PC-3 (cell line): ENCODE results near the gene ESR1. TPM values are rescaled to one million over a fixed set of nuclear protein-coding genes. Genes with fewer than 3 reads are reported as not detected.

ENCODE experiments used
- ATAC-seq: fragments of 200-7000 bp; cut with Tn5 transposase; 2 replicates; pipeline ENCODE4 v1.9.1; 2020; ENCODE audit warnings: mild to moderate bottlenecking, moderate library complexity
- BruUV-seq: library from RNA; stranded (reverse); fragments of 400-500 nt; replicated peaks from 2 replicates; lab custom pipeline; 2021; lab: Mats Ljungman, UMichigan
- CTCF ChIA-PET: fragments of 300-600 bp; sonication (Branson Sonifier 250); formaldehyde crosslinking; loops from one replicate; lab custom pipeline; 2022; ENCODE audit warnings: antibody characterized with exemption; lab: Charles Lee
- POLR2A ChIA-PET: fragments of 300-600 bp; sonication (Branson Sonifier 250); formaldehyde crosslinking; loops from one replicate; lab custom pipeline; 2022; ENCODE audit warnings: antibody characterized with exemption; ENCODE audit not compliant: unreplicated experiment; lab: Charles Lee
- DNase-seq: peaks from one replicate; pipeline ENCODE4 v3.0.0-alpha.2; 2015
- H2AFZ ChIP-seq: fragments of 300-600 bp; sonication (generic); 2 replicates; pipeline ENCODE4 v1.6.0; 2016; ENCODE audit warnings: antibody characterized with exemption, low read length
- H3F3A ChIP-seq: fragments of 300-600 bp; sonication (generic); one replicate; pipeline ENCODE4 v1.6.0; 2017; ENCODE audit warnings: antibody characterized with exemption, low read length, control low read depth, mild to moderate bottlenecking; ENCODE audit not compliant: unreplicated experiment
- H3K27ac ChIP-seq: fragments of 300-600 bp; sonication (generic); 2 replicates; pipeline ENCODE4 v1.5.1; 2016; ENCODE audit warnings: mild to moderate bottlenecking, low read length
- H3K27me3 ChIP-seq: fragments of 300-600 bp; sonication (generic); 2 replicates; pipeline ENCODE4 v1.6.1; 2016; ENCODE audit warnings: low read length, mixed read lengths
- H3K36me3 ChIP-seq: fragments of 300-600 bp; sonication (generic); 2 replicates; pipeline ENCODE4 v1.6.1; 2016; ENCODE audit warnings: low read depth, mixed run types, low read length, mixed read lengths
- H3K4me1 ChIP-seq: fragments of 300-600 bp; sonication (generic); 2 replicates; pipeline ENCODE4 v1.5.1; 2016; ENCODE audit warnings: low read length; ENCODE audit not compliant: insufficient read depth
- H3K4me2 ChIP-seq: fragments of 300-600 bp; sonication (generic); 2 replicates; pipeline ENCODE4 v1.6.0; 2016; ENCODE audit warnings: low read length
- H3K4me3 ChIP-seq: fragments of 300-600 bp; sonication (generic); 2 replicates; pipeline ENCODE4 v1.5.1; 2016; ENCODE audit warnings: mild to moderate bottlenecking, low read length, mixed read lengths
- H3K79me2 ChIP-seq: fragments of 300-600 bp; sonication (generic); 2 replicates; pipeline ENCODE4 v1.6.1; 2017; ENCODE audit warnings: low read length, mixed read lengths
- H3K9ac ChIP-seq: fragments of 300-600 bp; sonication (generic); 2 replicates; pipeline ENCODE4 v1.6.0; 2016; ENCODE audit warnings: mild to moderate bottlenecking, low read length
- H3K9me2 ChIP-seq: fragments of 300-600 bp; sonication (generic); replicated peaks from 2 replicates; pipeline ENCODE4 v1.6.1; 2016; ENCODE audit warnings: mixed run types, low read length, mixed read lengths
- H3K9me3 ChIP-seq: fragments of 300-600 bp; sonication (generic); 2 replicates; pipeline ENCODE4 v1.6.1; 2016; ENCODE audit warnings: low read length, mixed read lengths
- H4K20me1 ChIP-seq: fragments of 300-600 bp; sonication (generic); 2 replicates; pipeline ENCODE4 v1.6.1; 2016; ENCODE audit warnings: low read length, mixed read lengths
- CTCF ChIP-seq: fragments of 300-600 bp; sonication (generic); conservative IDR thresholded peaks from 2 replicates; pipeline ENCODE4 v1.5.1; 2017; ENCODE audit warnings: antibody characterized with exemption, low read depth, mild to moderate bottlenecking, low read length
- EZH2 ChIP-seq: fragments of 300-600 bp; sonication (generic); IDR thresholded peaks from one replicate; pipeline ENCODE4 v1.6.1; 2017; ENCODE audit warnings: antibody characterized with exemption, mild to moderate bottlenecking, low read length; ENCODE audit not compliant: unreplicated experiment
- EZH2phosphoT487 ChIP-seq: fragments of 300-600 bp; sonication (generic); IDR thresholded peaks from 2 replicates; pipeline ENCODE4 v1.6.1; 2018; ENCODE audit warnings: mild to moderate bottlenecking, antibody characterized with exemption, low read length, borderline replicate concordance
- intact Hi-C: fragments of 100-400 bp; cut with micrococcal nuclease; formaldehyde crosslinking; loops from 2 replicates; pipeline ENCODE4 v1.9.0; 2023
- total RNA-seq: library from RNA; depleted of rRNA; stranded (reverse); fragments of >200 nt; gene quantifications from 2 replicates; pipeline ENCODE4 v1.2.3, GENCODE V29; 2014

The ESR1 gene
- total RNA-seq, 1 experiment from 2014 or later: 5.9 TPM

DNA sequence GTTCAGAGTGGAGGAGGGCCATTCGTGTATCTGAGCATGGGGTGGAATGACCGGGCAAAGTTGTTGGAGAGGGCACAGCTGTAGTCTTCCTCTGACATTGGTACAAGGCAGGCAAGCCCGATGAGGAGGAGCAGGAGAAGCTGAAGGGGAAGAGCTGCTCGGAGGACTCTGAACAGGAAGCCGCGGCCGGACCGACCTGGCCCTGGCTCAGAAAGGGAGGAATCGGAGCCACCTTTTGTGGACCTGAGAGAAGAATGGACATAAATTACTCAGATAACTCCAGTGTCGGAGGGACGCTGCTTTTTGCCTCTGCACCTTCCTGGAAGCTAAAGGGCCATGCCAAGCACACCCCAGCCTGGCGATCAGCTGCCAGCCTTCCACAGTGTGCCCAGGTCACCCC lies 315.0 kb downstream of the ESR1 start:
- Histone ChIP-seq H3K27ac (no peak overlapping the region), H3K4me1 (peaks cover 9% of the 10 kb centered on the region; the same call in 1 of the 2 replicates), H3K79me2 (no peaks in the 10 kb centered on the region), H2AFZ (no peak overlapping the region), H3K4me3 (no peak overlapping the region), H3K9me3 (no peaks in the 10 kb centered on the region), H3K4me2 (no peak overlapping the region), H3K36me3 (no peaks in the 10 kb centered on the region), H3K9ac (no peak overlapping the region), H3F3A (no peaks in the 10 kb centered on the region), H3K27me3 (no peaks in the 10 kb centered on the region), H3K9me2 (no peaks in the 10 kb centered on the region), H4K20me1 (no peaks in the 10 kb centered on the region)
- POLR2A ChIA-PET: no interaction called here
- ATAC-seq (no peak), DNase-seq (no peak)
- CTCF ChIA-PET: no interaction called here
- no TSS peak for BruUV-seq
- intact Hi-C loops: loop anchor here (5.0 kb wide), 1 partner anchor 445 kb away; no protein-coding TSS in a partner anchor
- no peak for TF ChIP-seq CTCF
- TF ChIP-seq EZH2phosphoT487: no peak
- no peak for TF ChIP-seq EZH2

DNA sequence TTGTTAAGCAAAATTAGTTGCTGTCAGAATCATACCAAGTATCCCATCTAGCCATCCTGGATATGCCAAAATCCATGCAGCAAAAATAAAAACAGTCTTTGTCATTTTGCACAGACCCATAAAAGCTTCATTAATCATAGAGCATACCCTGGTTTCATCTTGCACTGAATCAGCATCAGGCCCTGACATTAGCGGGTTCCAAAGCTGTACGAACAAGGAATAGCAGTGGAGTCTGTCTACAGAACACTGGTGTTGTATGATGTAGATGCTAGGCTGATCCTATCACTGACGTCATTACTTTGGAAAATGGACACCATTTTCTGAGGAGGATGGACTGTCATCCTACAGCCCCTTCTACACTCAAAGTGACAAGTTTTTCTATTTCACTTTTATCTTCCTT lies 315.6 kb downstream of the ESR1 start:
- ChIA-PET CTCF (no interaction called here), POLR2A (no interaction called here)
- H3K27ac ChIP-seq: no peak overlapping the region
- H3K79me2 ChIP-seq: no peaks in the 10 kb centered on the region
- no peak for TF ChIP-seq EZH2
- no peak for TF ChIP-seq EZH2phosphoT487
- TF ChIP-seq CTCF: no peak
- no peak overlapping the region for H2AFZ ChIP-seq
- H3K27me3 ChIP-seq: no peaks in the 10 kb centered on the region
- ATAC-seq (no peak), DNase-seq (peak; percentile 22)
- BruUV-seq: no TSS peak
- no peaks in the 10 kb centered on the region for H4K20me1 ChIP-seq
- H3K4me1 ChIP-seq: peaks cover 9% of the 10 kb centered on the region; the same call in 1 of the 2 replicates
- no peak overlapping the region for H3K4me2 ChIP-seq
- intact Hi-C loops: loop anchor here (5.0 kb wide), 1 partner anchor 446 kb away; no protein-coding TSS in a partner anchor
- H3K9me3 ChIP-seq: no peaks in the 10 kb centered on the region
- no peak overlapping the region for H3K4me3 ChIP-seq
- H3K9ac ChIP-seq: no peak overlapping the region
- H3K36me3 ChIP-seq: no peaks in the 10 kb centered on the region
- no peaks in the 10 kb centered on the region for H3F3A ChIP-seq
- no peaks in the 10 kb centered on the region for H3K9me2 ChIP-seq

DNA sequence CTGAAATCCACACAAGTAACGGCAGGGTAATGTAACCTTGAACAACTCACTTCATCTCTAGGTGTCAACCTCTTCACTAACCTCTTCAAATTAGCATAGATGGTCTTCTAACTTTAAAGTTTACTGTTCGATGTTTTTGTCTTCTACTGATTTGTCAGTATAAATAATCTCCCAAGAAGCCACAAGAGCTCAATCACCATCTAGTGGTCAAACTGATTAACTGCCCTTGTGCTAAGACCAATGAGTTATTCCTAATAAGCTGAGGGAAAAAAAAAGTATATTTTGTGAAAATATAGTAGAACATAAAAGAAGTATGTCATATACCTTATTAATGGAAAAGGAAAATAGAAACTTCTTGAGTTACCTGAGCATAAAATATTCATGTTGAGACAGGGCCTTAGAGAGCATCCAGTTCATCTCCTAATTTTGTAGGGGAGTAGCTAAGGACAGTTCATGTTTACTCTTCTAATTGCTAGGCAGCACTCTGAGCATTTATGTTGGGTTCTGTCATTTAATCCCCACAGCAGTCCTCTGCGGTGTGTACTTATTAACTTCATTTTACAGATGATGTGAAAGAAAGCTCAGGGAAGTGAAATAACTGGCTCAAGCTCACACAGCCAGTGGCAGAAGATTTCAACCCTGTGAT lies 317.1 kb downstream of the ESR1 start:
- no peaks in the 10 kb centered on the region for H3K36me3 ChIP-seq
- H3K27me3 ChIP-seq: no peaks in the 10 kb centered on the region
- BruUV-seq: no TSS peak
- H3K4me2 ChIP-seq: no peak overlapping the region
- H3K4me1 ChIP-seq: peaks cover 10% of the 10 kb centered on the region
- no peaks in the 10 kb centered on the region for H4K20me1 ChIP-seq
- no peaks in the 10 kb centered on the region for H3F3A ChIP-seq
- CTCF ChIA-PET: interaction anchor here (0.5 to 1.1 kb wide), 8 partner anchors 27 to 635 kb away, joined by 3 to 6 read pairs (median 4); no protein-coding TSS in a partner anchor
- H3K79me2 ChIP-seq: no peaks in the 10 kb centered on the region
- DNase-seq (peak; percentile 78), ATAC-seq (no peak)
- H2AFZ ChIP-seq: peak overlapping the region; percentile 28; the same call in 1 of the 2 replicates
- H3K9ac ChIP-seq: no peak overlapping the region
- no peak overlapping the region for H3K4me3 ChIP-seq
- POLR2A ChIA-PET: no interaction called here
- no peak overlapping the region for H3K27ac ChIP-seq
- intact Hi-C loops: loop anchor here (1.0 to 5.0 kb wide), 4 partner anchors 27 to 447 kb away; no protein-coding TSS in a partner anchor
- no peaks in the 10 kb centered on the region for H3K9me2 ChIP-seq
- TF ChIP-seq EZH2phosphoT487 (no peak), CTCF (peak; percentile 83), EZH2 (no peak)
- H3K9me3 ChIP-seq: no peaks in the 10 kb centered on the region
